ENCODE data around the gene SAMD4B.

GRCh38 chr19:39416152-39417120 lies 74.2 kb downstream of the SAMD4B start:
- no peak for TF ChIP-seq CTCF (IDR thresholded peaks at IDR 0.05)
- no peak for TF ChIP-seq ZNF138 (CRISPR knock-in tag; conservative IDR thresholded peaks at IDR 0.05)
- no peak for TF ChIP-seq TEAD4 (CRISPR knock-in tag; IDR thresholded peaks at IDR 0.05)

Measured in WTC11 (cell line).